ENCODE measurements around the gene TTC21A.

The TTC21A gene

DNA sequence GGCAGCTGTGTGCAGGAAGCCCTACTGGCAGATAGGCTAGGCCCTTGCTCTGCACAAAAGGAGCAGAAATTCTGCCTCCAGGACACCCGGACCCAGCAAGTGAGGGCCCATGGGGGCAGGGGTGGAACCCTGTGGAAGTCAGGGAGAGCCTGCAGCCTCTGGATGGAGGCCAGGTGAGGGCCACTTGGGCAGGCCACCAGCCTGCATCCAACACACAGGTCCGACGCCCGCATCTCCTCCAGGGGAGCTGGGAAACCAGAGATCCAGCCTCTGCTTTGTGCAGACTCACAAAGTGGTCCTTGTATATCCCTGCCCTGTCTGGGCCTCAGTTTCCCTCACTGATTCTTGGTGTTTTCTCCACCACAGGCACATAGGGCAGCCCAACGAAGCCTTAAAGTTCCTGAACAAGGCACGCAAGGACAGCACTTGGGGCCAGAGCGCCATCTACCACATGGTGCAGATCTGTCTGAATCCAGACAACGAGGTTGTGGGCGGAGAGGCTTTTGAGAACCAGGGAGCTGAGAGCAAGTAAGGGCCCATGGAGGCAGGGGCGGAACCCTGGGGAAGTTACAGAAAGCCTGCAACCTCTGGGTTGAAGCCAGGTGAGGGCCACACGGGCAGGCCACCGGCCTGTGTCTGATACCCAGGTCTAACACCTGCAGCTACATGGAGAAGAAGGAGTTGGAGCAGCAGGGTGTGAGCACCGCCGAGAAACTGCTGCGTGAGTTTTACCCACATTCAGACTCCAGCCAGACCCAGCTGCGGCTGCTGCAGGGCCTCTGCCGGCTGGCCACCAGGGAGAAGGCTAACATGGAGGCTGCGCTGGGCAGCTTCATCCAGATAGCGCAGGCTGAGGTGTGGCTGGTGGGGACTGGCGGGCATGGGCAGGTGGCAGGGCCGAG, 29.3 kb downstream of the TTC21A start:
- DNase-seq (ENCODE audit: low read depth in 2 of 2) = no peak

DNA sequence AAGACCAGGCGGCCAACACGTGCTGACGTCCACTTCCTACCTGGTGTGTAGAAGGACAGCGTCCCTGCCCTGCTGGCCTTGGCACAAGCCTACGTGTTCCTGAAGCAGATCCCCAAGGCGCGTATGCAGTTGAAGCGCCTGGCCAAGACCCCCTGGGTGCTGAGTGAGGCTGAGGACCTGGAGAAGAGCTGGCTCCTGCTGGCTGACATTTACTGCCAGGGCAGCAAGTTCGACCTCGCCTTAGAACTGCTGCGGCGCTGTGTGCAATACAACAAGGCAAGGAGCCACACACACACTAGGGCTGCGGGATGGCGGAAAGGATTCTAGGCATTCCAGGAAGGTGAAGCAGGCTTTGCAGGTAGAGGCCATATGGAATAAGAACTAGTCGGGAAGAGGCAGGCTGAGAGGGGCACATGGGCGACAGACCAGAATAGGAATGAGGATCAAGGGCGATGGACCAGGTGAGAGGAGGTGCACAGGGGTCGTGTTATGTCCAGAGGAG, 30.0 kb downstream of the TTC21A start:
- no peak for DNase-seq (ENCODE audit: low read depth in 2 of 2)

DNA sequence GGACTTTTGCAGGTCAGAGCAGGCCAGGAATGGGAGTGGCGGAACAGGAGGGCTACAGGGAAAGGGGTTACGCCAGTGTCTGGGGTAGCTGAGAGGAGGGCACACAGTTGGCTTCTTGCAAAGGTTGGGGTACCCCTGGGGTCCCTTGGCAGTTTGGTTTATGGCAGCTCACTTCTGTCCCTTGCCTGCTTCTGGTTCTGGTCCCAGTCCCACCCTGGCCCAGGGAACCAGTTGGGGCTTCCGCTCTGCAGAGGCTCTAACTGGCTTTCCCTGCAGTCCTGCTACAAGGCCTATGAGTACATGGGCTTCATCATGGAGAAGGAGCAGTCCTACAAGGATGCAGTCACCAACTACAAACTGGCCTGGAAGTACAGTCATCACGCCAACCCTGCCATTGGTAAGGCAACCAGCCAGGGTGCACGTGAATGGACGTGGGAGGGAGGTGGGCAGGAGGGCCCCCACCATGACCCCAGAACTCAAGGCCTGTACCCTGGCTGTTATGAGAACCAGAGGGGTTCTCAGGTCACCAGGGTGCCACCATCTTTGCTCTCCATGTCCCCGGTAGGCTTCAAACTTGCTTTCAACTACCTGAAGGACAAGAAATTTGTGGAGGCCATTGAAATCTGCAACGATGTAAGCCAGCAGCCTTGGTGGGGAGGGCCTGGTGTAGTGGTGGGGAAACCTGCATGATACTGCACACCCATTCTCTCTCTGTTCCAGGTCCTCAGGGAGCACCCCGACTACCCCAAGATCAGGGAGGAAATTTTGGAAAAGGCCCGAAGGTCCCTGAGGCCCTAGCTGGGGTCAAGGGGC, 30.7 kb downstream of the TTC21A start:
- DNase-seq (ENCODE audit: low read depth in 2 of 2) = no peak

DNA sequence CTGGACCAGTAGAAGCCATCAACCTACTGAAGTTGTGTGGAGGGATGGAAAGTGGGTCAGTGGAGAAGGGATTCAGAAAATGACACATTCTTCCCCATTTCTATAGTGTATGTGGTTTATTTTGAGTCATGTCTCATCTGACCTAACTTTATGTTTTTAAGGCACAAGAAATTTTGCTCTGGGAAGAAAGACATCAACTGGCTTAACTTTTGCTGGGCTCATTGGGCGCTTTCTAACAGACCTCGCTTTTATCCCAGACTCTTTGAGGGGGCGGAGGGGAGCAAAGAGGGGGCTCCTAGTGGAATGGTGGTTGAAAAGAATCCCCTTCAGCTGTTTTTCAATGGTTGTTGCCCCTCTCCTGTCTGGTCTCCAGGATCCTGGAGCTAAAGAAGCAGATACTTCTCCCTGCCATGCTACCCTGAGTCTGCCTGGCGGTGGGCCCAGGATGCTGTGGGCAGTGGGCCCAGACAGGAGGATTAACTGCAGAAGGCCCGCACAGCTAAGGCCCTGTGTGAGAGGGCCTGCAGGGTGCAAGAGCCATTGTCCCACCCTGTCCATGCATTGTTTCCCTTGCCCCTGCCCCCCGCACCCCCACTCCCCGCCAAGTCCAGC, 31.4 kb downstream of the TTC21A start:
- no peak for DNase-seq (ENCODE audit: low read depth in 2 of 2)

DNA sequence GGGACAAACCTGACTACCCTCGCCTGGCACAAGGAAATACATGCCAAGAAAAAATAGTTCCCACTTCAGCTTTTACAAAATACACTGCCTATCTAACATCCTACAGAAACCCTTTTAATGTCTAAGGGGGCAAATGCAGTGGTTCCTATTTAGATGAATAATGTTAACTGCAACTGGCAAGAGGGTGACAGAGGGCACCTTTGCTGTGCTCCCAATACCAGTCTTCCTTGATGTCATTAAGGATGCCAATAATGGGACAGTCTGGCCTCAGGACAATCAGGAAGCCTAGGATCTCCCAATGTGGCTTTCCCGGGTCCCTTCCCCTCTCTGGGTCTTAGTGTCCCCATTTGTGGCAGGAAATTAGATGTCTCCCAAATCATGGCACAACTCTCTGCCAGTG, 32.0 kb downstream of the TTC21A start:
- DNase-seq (ENCODE audit: low read depth in 2 of 2) = no peak

DNA sequence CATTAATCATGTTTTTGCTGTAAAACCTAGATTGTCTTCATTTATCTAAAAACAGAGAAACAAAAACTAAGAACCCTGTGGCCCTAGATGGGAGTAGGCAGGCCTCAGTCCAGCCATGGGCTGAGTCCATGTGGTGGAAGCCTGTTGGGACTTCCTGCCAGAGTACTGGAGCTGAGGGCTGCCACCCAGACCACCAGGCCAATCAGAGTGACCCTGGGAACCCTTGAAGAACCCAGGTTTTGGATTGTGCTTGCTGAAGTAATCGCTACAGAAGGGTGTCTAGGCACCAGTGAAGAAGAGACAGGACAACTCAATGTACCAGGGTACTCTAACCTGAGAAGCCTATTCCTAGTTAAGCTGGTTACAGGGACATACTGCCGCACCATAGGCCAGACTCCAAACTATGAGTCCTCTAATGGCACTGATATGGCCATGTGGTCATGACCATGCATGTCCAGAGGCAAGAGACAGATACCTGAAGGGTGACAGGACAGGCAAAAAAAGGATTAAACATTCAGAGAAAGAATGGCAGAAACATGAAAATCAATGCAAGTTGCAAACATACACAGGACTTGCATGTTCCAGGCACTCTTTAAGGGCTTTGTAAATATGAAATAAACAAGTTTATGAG, 33.0 kb downstream of the TTC21A start:
- DNase-seq (ENCODE audit: low read depth in 2 of 2) = no peak

DNA sequence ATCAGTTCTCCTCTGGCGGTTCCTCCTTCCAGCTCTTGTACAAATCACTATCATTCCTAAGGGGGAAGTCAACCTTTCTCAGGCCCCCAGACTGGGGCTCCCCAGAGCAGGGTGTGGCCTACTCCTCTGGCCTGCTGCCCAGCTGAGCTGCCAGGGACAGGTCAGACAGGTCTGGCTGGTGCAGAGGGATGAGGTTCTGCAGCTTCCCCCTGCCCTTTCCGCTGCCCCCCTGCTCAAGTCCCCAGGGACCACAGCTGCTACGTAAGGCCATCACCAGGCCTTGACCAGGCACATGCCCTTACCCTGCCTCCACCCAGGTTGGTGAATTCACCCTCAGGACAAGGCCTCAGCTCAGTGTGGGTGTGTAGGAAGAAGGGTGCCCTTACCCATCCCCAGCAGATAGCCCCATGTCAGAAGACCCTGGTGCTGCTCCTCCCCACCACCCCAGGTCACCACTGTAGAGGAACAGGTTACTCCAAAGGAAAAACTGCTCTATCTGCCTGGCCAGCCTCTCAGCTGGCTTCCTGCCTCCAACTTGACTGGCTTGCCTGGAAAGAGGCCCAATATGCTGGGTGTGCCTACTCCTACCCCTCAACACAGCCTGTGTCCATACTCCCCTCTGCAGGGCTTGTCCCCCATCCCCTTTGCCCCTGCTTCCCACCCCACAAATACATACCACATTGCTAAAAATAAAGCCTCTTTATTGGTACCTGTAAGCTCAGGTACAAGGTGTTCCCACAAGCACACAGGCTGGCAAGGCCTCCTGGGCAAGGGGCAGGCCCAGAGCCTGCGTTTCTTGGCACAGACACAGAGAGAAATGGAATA, 33.9 kb downstream of the TTC21A start:
- DNase-seq (ENCODE audit: low read depth in 2 of 2) = no peak

DNA sequence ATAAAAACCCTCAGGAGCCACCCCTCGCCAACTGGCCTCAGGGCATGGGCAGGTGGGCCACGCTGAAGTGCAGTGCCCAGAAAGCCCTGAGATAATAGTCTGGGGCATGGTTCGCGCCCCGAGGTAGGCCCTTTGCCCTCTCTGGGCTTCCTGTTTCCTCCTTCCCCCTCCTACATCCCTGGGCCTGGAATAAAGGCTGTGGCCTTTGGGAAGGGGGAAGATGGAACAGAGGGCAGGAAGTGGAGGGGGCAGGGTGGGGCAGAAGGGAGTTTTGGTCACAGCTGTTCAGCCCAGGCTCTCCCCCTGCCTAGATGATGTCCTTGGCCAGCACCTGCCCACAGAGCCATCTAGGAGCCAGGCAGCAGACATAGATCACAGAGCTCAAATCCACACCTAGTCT, 34.6 kb downstream of the TTC21A start:
- no peak for DNase-seq (ENCODE audit: low read depth in 2 of 2)

DNA sequence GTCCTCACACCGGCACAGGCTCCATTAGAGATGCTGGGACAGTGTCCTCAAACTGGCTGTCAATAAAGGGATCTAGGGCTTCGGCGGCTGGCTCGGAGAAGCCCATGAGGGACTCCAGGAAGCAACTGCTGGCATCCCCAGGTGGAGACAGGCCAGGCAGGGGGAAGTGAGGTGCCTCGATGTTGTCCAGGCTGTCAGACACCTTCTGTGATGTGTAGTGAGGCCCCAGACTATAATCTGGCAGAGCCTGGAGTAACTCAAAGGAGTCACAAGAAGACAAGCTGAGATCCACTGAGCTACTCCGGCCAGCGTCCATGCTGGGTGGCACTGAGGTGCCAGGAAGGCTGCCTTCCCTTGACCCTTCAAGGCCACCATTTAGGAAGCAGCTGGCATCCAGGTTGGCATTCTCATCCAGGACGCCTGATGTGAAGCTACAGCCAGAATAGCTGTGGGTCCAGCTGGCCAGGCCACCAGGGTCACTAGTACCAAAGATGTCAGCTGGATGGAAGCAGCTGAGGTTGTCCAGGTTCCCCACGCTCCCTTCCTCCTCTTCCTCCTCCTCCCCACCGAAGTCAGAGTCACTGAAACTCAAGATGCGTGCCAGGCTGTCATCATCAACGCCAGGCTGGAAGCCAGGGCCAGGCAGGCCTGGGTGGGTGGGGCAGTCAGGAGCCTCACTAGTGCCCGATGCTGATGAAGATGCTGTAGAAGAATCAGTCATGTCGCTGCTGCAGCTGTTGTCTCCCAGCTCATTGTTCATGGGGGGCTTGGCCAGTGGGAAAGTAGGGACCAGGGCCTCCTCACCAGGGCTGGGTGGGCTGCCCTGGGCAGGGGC, 35.8 kb downstream of the TTC21A start:
- DNase-seq (ENCODE audit: low read depth in 2 of 2) = no peak

DNA sequence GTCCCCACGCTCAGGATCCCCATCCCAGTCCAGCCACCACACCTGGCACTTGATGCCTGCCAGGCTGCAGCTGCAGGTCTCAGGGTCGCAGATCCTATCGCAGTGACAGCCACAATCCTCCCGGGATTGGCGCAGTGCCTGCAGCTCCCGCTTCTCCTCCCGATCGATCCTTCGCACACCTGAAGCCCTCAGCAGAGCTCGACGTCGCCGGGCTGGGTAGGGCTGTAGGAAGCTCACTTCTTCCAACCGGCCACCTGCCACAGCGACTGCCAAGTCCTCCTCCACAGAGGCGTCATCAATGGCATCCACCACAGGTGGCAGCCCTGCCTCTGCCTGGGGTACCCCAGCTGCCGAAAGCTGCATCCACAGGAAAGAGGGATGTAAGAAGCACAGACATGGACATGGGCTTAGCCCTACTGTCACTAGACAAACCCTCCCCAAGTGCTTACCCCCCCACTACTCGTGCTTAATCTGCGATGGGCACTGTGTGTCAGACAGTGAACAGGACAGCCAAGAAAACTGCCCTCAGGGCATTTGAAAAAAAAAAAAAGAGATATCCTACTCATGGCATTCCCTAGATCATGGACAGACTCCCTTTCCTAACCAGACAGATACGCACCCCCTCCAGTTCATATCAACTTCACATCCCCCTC, 36.7 kb downstream of the TTC21A start:
- no peak for DNase-seq (ENCODE audit: low read depth in 2 of 2)

DNA sequence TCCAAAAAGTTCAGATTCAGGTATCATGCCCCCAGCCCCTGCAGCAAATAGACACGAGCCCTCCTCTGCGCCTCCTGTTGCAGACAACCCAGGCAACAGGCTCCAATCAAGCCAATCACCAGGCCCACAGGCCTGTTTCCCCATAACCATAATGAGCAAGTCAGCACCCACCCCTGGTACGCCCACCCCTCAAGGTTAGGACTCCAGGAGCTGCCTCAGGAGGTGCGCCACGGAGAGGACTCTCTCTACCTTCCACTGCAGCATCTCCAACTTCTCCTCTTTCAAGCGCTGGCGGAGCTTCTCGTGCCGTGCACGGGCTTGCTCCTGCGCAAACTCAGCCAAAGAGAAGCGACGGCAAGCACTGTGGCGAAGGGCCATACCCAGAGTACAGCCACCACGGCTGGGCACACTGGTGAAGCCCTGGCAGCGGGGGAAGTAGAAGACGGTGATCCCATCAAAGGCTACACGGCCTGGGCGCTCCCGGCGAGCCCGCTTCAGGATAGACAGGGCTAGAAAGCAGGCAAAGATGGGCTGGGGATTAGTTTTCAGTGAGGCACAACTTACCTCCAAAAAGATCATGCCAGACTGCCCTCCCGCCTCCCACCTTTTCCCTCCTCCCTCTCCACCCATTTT, 37.4 kb downstream of the TTC21A start:
- DNase-seq (ENCODE audit: low read depth in 2 of 2) = no peak

DNA sequence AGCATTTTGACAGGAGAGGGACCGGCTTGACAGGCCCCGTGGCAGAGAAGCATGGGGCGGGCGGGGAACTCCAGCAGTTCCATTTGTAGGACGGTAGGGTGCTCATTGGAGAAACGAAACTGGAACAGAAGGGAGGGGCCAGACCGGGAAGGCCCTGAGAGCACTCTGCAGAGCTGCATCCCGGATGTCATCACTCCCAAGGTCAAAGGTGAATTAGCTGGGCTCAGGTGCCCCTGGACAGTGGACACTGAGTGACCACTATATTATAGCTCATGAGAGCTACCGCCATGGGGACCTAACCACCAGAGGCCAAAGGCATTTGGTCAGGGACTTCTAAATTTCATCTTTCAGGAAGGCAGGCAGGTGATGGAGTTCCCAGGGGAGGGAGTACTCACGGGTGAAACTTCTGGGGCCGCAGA, 38.6 kb downstream of the TTC21A start:
- DNase-seq (ENCODE audit: low read depth in 2 of 2) = no peak

DNA sequence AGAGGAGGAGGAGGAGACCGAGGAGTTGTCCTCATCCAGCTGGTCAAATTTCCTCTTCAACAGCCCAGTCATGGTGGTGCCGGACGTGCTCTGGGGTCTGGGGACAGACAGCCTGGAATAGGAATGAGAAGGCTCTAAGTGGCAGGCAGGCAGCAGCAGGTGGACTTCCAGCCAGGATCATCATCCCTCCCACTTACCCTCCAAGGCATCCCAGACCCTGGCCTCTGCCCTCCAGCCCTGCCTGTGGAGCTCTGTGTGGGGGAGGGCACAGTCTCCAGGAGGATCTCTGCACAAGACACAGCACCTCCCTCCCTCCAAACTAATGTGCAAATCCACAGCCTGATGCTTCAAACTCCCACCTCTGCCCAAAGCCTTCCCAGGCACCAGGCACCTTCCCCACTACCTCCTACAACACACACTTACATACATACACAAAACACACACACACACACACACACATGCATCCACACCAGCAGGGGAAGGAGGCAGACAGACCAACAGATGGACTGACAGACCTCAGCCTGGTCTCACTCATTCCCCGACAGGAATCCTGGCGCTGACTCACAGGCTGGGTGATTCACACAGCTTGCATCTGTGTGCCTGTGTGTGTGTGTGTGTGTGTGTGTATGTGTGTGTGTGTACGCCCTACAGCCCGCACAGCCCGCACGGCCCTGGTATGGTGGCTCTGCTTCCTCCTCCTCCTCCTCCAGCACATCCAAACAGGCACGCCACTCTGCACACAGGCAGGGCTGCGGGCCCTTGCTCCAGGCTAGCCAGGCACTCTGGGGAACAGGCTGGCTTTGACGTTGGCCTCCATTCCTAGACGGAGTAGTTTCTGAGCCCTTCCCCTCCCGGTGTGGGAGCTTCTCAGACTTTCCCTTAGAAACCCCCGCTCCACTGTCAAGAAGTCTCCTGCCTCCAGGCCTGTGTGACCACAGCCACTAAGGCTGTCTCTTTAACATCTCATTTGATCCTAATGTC, 39.4 kb downstream of the TTC21A start:
- peak; percentile 31 to 52 for DNase-seq (ENCODE audit: low read depth in 2 of 2)

DNA sequence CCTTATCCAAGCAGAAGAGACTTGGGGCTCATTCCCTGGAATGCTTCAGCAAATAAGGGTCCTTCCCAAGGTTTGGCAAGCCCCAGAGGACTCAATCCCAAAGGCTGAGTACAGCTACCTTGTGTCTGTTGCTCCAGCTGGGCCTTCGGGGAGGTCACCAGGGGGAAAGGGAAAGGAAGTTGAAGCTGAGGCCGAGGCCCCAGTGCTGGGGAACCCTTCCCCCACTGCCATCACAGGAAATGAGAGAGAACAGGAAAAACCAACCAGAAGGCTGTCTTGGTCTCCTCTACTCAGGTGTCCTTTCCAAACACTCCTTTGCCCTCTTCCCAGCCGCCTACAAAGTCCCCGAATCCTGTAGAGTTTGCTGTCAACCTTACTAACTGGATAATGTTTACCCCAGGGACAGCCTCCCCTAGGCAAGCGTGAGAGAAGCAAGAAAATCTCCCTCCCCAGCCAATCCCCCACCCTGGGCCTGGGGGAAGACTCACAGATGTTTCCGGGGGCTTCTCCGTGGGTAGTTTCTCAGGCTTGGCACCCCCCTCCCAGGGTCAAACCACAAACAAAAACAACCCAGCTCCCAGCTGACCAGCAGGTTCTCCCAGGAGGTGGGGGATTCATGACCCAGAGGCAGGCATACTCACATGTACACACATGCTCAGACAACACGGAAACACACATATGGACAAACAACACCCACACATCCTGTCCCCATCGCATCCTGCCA, 40.4 kb downstream of the TTC21A start:
- no peak for DNase-seq (ENCODE audit: low read depth in 2 of 2)

DNA sequence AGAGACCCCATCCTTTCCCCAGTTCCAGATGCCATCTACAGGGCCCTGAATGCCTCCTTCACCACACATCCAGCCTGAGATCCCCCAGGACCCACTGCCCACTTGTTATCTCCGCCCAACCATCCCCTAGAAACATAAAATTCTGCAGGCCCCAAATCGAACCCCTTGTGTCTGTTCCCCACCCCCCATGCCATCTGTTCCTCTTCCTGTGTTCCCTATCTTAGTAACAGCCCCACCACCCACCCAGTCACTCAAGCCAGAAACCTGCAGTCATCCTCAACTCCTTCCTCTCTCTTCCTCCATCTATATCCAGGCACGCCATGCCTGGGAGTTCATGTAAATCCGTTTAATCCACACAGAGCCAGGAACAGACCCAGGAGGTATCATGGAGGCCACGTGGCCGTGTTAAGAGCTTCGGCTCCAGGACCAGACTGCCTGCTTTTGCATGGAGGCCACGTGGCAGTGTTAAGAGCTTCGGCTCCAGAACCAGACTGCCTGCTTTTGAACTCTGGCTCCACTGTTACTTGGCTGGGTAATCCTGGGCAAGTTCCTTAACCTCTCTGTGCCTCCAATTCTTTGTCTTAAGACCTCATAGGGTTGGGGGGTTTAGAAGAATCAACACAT, 41.1 kb downstream of the TTC21A start:
- DNase-seq (ENCODE audit: low read depth in 2 of 2) = no peak

DNA sequence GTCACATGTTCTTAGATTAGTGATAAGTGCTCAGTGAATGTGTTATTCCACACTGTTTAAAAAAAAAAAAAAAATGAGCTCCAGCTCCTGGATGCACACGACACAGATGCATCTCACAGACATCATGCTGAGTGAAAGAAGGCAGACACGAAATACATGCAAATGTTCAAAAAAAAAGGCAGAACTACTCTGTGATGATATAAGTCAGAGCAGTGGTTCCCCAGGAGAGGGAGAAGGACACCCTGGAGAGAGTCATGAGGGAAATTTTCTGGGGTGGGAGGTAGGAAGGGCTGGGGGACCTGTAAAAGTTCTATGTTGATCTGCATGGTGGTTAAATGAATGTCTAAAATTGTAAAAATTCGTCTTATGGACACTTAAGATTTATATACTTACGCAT, 41.6 kb downstream of the TTC21A start:
- DNase-seq (ENCODE audit: low read depth in 2 of 2) = no peak
